SU-DHL-6 (cell line): ENCODE results near the gene AMHR2.

Experiments used
- H2AFZ ChIP-seq: fragments of 200-600 bp; sonication (generic); 2 replicates; pipeline ENCODE4 v1.6.1; 2014; ENCODE audit warnings: low read depth, mild to moderate bottlenecking, moderate library complexity, mixed read lengths, antibody characterized with exemption, low read length; ENCODE audit not compliant: severe bottlenecking
- H3F3A ChIP-seq: fragments of 200-600 bp; shearing (Covaris generic); 2 replicates; pipeline ENCODE4 v1.6.0; 2016; ENCODE audit warnings: antibody characterized with exemption, mild to moderate bottlenecking; ENCODE audit not compliant: insufficient read depth
- H3K27ac ChIP-seq: fragments of 200-600 bp; sonication (generic); 2 replicates; pipeline ENCODE4 v1.5.1; 2016; ENCODE audit warnings: low read depth, mild to moderate bottlenecking, low read length, moderate library complexity, mixed read lengths
- H3K27me3 ChIP-seq: fragments of 200-600 bp; sonication (generic), shearing (Covaris generic); 2 replicates; pipeline ENCODE4 v1.6.0; 2014; ENCODE audit warnings: mild to moderate bottlenecking, low read length
- H3K36me3 ChIP-seq: fragments of 200-600 bp; sonication (generic); 2 replicates; pipeline ENCODE4 v1.6.1; 2014; ENCODE audit warnings: mild to moderate bottlenecking, low read length, mixed read lengths
- H3K4me2 ChIP-seq: fragments of 300-600, 200-600 bp; shearing (Covaris generic), sonication (generic); 2 replicates; pipeline ENCODE4 v1.6.0; 2014; ENCODE audit warnings: low read length, low read depth, mild to moderate bottlenecking; ENCODE audit not compliant: poor library complexity, severe bottlenecking
- H3K4me3 ChIP-seq: fragments of 200-600 bp; sonication (generic); 2 replicates; pipeline ENCODE4 v1.5.1; 2014; ENCODE audit warnings: antibody characterized with exemption, low read length, mild to moderate bottlenecking, mixed read lengths; ENCODE audit not compliant: insufficient read depth, poor library complexity, severe bottlenecking
- H3K79me2 ChIP-seq: fragments of 200-600 bp; sonication (generic); 2 replicates; pipeline ENCODE4 v1.6.1; 2014; ENCODE audit warnings: mild to moderate bottlenecking, low read length, moderate library complexity; ENCODE audit not compliant: insufficient read depth
- H3K9ac ChIP-seq: fragments of 200-600 bp; sonication (generic); 2 replicates; pipeline ENCODE4 v1.7.0; 2014; ENCODE audit warnings: mild to moderate bottlenecking, low read length
- H3K9me2 ChIP-seq: fragments of 200-600 bp; sonication (generic); replicated peaks from 2 replicates; pipeline ENCODE4 v1.6.1; 2014; ENCODE audit warnings: low read length; ENCODE audit not compliant: insufficient read depth
- H3K9me3 ChIP-seq: fragments of 200-600 bp; sonication (generic); 2 replicates; pipeline ENCODE4 v1.6.1; 2014; ENCODE audit warnings: low read length, mixed read lengths; ENCODE audit not compliant: insufficient read depth
- H4K20me1 ChIP-seq: fragments of 200-600 bp; sonication (generic); 2 replicates; pipeline ENCODE4 v1.6.1; 2014; ENCODE audit warnings: low read depth, mild to moderate bottlenecking, antibody characterized with exemption, low read length, moderate library complexity, mixed read lengths
- EZH2phosphoT487 ChIP-seq: fragments of 200-600 bp; sonication (generic), shearing (Covaris generic); conservative IDR thresholded peaks from 2 replicates; pipeline ENCODE4 v1.6.1; 2018; ENCODE audit warnings: mild to moderate bottlenecking, antibody characterized with exemption, low read length, moderate library complexity, mixed read lengths
- TF ChIP-seq, protein P1 (sequence below): fragments of 200-600 bp; sonication (generic); IDR thresholded peaks from one replicate; pipeline ENCODE4 v1.5.1; 2017; ENCODE audit warnings: antibody characterized with exemption, mild to moderate bottlenecking, low read length, moderate library complexity; ENCODE audit not compliant: insufficient read depth, poor library complexity, severe bottlenecking

Gene AMHR2

DNA sequence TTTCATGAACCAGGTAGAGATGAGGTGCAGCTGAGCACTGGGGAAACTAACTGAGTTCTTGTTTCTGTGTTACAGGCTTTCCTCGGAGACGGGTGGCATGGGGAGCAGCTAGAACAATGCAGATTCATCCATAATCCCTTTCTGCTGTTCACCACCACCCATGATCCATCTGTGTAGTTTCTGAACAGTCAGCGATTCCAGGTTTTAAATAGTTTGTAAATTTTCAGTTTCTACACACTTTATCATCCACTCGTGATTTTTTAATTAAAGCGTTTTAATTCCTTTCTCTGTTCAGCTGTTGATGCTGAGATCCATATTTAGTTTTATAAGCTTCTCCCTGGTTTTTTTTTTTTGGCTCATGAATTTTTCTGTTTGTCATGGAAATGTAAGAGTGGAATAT lies 55.7 kb downstream of the AMHR2 start:
- Histone ChIP-seq H3K9me2 (no peaks in the 10 kb centered on the region), H3F3A (peaks cover 82% of the 10 kb centered on the region), H3K36me3 (peaks cover 47% of the 10 kb centered on the region), H3K27ac (no peak overlapping the region), H3K79me2 (peaks cover 16% of the 10 kb centered on the region), H3K9me3 (no peaks in the 10 kb centered on the region), H4K20me1 (peaks cover 22% of the 10 kb centered on the region; the same call in 1 of the 2 replicates), H3K9ac (no peak overlapping the region), H3K27me3 (no peaks in the 10 kb centered on the region), H2AFZ (no peak overlapping the region), H3K4me2 (no peak overlapping the region), H3K4me3 (no peak overlapping the region)
- TF ChIP-seq, protein P1, sequence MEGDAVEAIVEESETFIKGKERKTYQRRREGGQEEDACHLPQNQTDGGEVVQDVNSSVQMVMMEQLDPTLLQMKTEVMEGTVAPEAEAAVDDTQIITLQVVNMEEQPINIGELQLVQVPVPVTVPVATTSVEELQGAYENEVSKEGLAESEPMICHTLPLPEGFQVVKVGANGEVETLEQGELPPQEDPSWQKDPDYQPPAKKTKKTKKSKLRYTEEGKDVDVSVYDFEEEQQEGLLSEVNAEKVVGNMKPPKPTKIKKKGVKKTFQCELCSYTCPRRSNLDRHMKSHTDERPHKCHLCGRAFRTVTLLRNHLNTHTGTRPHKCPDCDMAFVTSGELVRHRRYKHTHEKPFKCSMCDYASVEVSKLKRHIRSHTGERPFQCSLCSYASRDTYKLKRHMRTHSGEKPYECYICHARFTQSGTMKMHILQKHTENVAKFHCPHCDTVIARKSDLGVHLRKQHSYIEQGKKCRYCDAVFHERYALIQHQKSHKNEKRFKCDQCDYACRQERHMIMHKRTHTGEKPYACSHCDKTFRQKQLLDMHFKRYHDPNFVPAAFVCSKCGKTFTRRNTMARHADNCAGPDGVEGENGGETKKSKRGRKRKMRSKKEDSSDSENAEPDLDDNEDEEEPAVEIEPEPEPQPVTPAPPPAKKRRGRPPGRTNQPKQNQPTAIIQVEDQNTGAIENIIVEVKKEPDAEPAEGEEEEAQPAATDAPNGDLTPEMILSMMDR, result no peak
- TF ChIP-seq EZH2phosphoT487, result no peak

DNA sequence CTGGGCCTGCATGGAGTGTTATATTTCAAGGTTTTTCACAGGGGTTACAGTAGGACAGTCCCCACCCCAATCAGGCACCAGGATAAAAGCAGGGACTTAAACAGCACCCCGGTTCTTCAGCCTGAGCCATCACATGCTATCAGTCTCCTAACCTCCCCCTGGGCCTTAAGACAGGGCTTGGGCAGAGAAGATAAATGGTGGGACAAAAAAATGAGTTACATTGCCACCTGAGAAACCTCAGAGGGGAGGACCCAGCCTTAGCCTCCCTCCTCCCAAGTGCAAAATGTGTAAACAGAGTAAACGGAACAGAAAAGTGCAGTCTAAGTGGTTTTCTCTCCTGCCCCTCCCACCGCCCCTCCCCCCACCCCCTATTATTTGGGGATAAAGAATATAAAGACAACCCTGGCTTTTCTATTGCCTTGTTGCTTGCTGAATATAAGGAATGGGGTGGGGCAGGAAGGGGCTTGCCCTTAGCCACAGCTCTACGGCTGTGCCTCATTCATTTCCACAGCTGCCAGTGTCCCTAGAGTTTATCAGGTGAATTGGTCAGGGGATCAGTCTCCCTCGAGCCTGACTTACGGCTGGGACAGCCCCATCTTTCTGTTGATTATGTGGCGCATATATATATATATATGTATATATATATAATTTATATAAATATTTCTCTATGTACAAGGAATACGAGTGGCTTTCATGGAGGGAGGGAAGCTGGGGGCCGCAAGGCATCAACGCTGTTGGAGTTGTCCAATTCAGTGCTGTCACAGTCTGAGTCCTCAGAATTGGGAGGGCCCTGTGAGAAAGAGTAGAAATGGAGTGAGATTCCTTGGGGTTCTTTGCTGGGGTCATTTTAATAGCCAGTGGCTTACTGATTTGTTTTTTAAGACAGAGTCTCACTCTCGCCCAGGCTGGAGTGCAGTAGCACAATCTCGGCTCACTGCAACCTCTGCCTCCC lies 57.1 kb downstream of the AMHR2 start:
- no peak for TF ChIP-seq EZH2phosphoT487
- TF ChIP-seq, protein P1, result no peak
- Histone ChIP-seq H3K79me2 (peaks cover 6% of the 10 kb centered on the region; the same call in 1 of the 2 replicates), H3K9ac (no peak overlapping the region), H3K9me3 (no peaks in the 10 kb centered on the region), H3K9me2 (no peaks in the 10 kb centered on the region), H2AFZ (no peak overlapping the region), H3F3A (peaks cover 75% of the 10 kb centered on the region), H3K4me3 (no peak overlapping the region), H3K36me3 (peaks cover 39% of the 10 kb centered on the region), H3K27me3 (no peaks in the 10 kb centered on the region), H3K4me2 (no peak overlapping the region), H4K20me1 (peaks cover 22% of the 10 kb centered on the region; the same call in 1 of the 2 replicates), H3K27ac (no peak overlapping the region)
